MM.1S (cell line): ENCODE data around the gene HECTD3.

ENCODE experiments used
- DNase-seq: peaks from one replicate; pipeline ENCODE4 v3.0.0-alpha.2; 2015
- H2AFZ ChIP-seq: fragments of 300-600 bp; sonication (generic); 2 replicates; pipeline ENCODE4 v1.6.0; 2016; ENCODE audit warnings: antibody characterized with exemption, low read length
- H3F3A ChIP-seq: fragments of 300-600 bp; sonication (generic); 2 replicates; pipeline ENCODE4 v1.6.1; 2016; ENCODE audit warnings: mild to moderate bottlenecking, antibody characterized with exemption, low read length, moderate library complexity, mixed read lengths; ENCODE audit not compliant: insufficient read depth
- H3K27ac ChIP-seq: fragments of 300-600 bp; sonication (generic); 2 replicates; pipeline ENCODE4 v1.5.1; 2016; ENCODE audit warnings: mild to moderate bottlenecking, low read length
- H3K27me3 ChIP-seq: fragments of 300-600 bp; sonication (generic); replicated peaks from 2 replicates; pipeline ENCODE4 v1.6.0; 2016; ENCODE audit warnings: low read length; ENCODE audit not compliant: insufficient read depth
- H3K36me3 ChIP-seq: fragments of 300-600 bp; sonication (generic); replicated peaks from 2 replicates; pipeline ENCODE4 v1.6.1; 2016; ENCODE audit warnings: mild to moderate bottlenecking, low read length, mixed read lengths; ENCODE audit not compliant: insufficient read depth
- H3K4me1 ChIP-seq: fragments of 300-600 bp; sonication (generic); 2 replicates; pipeline ENCODE4 v1.6.1; 2016; ENCODE audit warnings: low read length, mixed read lengths
- H3K4me2 ChIP-seq: fragments of 300-600 bp; sonication (generic); 2 replicates; pipeline ENCODE4 v1.6.0; 2016; ENCODE audit warnings: low read depth, low read length
- H3K4me3 ChIP-seq: fragments of 300-600 bp; sonication (generic); 2 replicates; pipeline ENCODE4 v1.5.1; 2016; ENCODE audit warnings: low read length, mixed read lengths
- H3K79me2 ChIP-seq: fragments of 300-600 bp; sonication (generic); 2 replicates; pipeline ENCODE4 v1.6.1; 2016; ENCODE audit warnings: mixed run types, low read length, mixed read lengths
- H3K9ac ChIP-seq: fragments of 300-600 bp; sonication (generic); 2 replicates; pipeline ENCODE4 v1.6.1; 2016; ENCODE audit warnings: low read length, mixed read lengths
- H3K9me2 ChIP-seq: fragments of 300-600 bp; sonication (generic); replicated peaks from 2 replicates; pipeline ENCODE4 v1.6.1; 2016; ENCODE audit warnings: mild to moderate bottlenecking, low read length, mixed read lengths; ENCODE audit not compliant: insufficient read depth
- H3K9me3 ChIP-seq: fragments of 300-600 bp; sonication (generic); replicated peaks from 2 replicates; pipeline ENCODE4 v1.6.1; 2016; ENCODE audit warnings: mild to moderate bottlenecking, low read length, mixed read lengths; ENCODE audit not compliant: insufficient read depth
- H4K20me1 ChIP-seq: fragments of 300-600 bp; sonication (generic); 2 replicates; pipeline ENCODE4 v1.6.1; 2016; ENCODE audit warnings: mild to moderate bottlenecking, low read length, moderate library complexity, mixed read lengths; ENCODE audit not compliant: insufficient read depth
- EZH2 ChIP-seq: fragments of 300-600 bp; sonication (generic); optimal IDR thresholded peaks from 2 replicates; pipeline ENCODE3; 2017; ENCODE audit warnings: low read depth, mild to moderate bottlenecking, antibody characterized with exemption, low read length, mixed read lengths
- EZH2phosphoT487 ChIP-seq: fragments of 300-600 bp; sonication (generic); IDR thresholded peaks from 2 replicates; pipeline ENCODE4 v1.6.1; 2018; ENCODE audit warnings: antibody characterized with exemption, low read length
- TF ChIP-seq, protein P1 (sequence below): fragments of 300-600 bp; sonication (generic); IDR thresholded peaks from 2 replicates; pipeline ENCODE4 v1.5.1; 2016; ENCODE audit warnings: antibody characterized with exemption, low read length, mixed read lengths

Gene HECTD3

DNA sequence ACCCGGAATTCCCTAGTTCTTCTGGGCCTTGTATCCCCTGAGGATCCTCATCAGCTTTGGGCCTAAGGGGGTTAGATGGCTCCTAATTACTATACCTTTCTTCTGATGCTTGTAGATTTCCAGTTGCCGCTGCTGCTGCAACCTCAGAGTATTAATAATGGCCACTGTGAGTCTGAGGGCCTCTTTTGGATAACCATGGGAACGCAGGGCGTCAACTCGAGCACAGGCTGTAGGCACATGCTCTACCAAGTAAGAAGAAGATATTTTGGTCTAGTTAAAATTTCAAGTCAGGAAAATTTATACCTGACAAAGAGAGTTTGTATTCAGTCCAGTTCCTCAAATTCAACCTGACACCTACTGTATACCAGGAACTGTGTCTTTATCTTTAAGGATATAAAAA is 29.2 kb upstream of the HECTD3 start:
- Histone ChIP-seq H3K4me1 (no peaks in the 10 kb centered on the region), H3K9ac (no peak overlapping the region), H3K27me3 (no peaks in the 10 kb centered on the region), H3K9me3 (no peaks in the 10 kb centered on the region), H3K27ac (no peak overlapping the region), H2AFZ (no peak overlapping the region), H3K4me3 (no peak overlapping the region), H3K36me3 (no peaks in the 10 kb centered on the region), H4K20me1 (no peaks in the 10 kb centered on the region), H3K79me2 (no peaks in the 10 kb centered on the region), H3F3A (no peaks in the 10 kb centered on the region), H3K9me2 (no peaks in the 10 kb centered on the region), H3K4me2 (no peak overlapping the region)
- no peak for DNase-seq
- no peak for TF ChIP-seq EZH2phosphoT487
- TF ChIP-seq, protein P1, sequence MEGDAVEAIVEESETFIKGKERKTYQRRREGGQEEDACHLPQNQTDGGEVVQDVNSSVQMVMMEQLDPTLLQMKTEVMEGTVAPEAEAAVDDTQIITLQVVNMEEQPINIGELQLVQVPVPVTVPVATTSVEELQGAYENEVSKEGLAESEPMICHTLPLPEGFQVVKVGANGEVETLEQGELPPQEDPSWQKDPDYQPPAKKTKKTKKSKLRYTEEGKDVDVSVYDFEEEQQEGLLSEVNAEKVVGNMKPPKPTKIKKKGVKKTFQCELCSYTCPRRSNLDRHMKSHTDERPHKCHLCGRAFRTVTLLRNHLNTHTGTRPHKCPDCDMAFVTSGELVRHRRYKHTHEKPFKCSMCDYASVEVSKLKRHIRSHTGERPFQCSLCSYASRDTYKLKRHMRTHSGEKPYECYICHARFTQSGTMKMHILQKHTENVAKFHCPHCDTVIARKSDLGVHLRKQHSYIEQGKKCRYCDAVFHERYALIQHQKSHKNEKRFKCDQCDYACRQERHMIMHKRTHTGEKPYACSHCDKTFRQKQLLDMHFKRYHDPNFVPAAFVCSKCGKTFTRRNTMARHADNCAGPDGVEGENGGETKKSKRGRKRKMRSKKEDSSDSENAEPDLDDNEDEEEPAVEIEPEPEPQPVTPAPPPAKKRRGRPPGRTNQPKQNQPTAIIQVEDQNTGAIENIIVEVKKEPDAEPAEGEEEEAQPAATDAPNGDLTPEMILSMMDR = no peak
- no peak for TF ChIP-seq EZH2

DNA sequence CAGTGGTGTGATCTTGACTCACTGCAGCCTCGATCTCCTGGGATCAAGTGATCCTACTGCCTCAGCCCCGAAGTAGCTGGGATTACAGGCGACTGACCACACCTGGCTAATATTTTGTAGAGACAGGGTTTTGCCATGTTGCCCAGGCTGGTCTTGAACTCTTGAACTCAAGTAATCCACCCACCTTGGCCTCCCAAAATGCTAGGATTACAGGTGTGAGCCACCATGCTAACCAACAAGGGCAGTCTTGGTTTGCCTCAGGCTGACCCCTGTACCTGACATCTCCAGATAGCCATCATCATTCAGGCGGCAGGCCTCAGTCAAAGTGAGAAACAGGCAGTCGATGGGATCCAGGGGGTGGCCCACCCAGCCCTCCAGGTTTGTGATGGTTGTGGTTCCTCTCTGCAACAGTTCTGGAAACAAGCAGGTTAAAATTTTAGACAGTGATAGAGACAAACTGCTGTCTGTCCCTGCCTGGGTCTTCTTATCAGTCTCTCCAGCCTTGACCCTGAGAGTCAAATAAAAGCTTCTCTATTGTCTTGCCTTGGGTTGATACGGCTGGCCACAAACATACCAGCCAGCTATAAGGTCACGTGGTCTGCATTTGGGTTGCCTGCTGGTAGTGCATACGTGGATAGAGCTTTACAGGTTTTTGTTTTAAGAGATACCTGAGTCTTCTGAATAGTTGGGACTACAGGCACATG is 27.7 kb upstream of the HECTD3 start:
- Histone ChIP-seq H3K36me3 (no peaks in the 10 kb centered on the region), H3K9me3 (no peaks in the 10 kb centered on the region), H4K20me1 (no peaks in the 10 kb centered on the region), H3K4me1 (no peaks in the 10 kb centered on the region), H3K9ac (no peak overlapping the region), H2AFZ (no peak overlapping the region), H3K4me3 (no peak overlapping the region), H3K27me3 (no peaks in the 10 kb centered on the region), H3K27ac (no peak overlapping the region), H3K79me2 (no peaks in the 10 kb centered on the region), H3F3A (no peaks in the 10 kb centered on the region), H3K9me2 (no peaks in the 10 kb centered on the region), H3K4me2 (no peak overlapping the region)
- DNase-seq = no peak
- TF ChIP-seq EZH2 (no peak), EZH2phosphoT487 (no peak)
- TF ChIP-seq, protein P1 = no peak

DNA sequence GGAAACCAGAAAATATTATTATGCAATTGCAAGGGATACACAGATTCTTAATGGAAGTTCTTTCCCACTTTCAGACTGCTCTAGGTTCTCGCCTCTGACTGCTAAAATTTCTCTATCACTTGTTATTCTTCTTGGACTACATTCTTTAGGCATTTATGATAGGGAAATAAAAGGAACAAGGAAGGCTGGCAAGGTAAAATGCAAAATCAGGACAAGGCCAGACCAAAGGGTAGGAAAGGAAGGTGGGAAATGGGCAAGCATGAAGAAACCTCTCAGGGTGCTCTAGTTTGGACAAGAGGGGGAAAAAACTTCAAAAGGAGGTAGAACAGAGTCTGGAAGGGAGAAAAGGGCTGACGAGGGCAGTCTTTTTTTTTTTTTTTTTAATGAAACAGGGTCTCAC is 27.1 kb upstream of the HECTD3 start:
- no peaks in the 10 kb centered on the region for H3K36me3 ChIP-seq
- no peak overlapping the region for H3K9ac ChIP-seq
- H3K9me3 ChIP-seq = no peaks in the 10 kb centered on the region
- DNase-seq = no peak
- no peaks in the 10 kb centered on the region for H3K27me3 ChIP-seq
- TF ChIP-seq EZH2 (no peak), EZH2phosphoT487 (no peak)
- TF ChIP-seq, protein P1 = no peak
- no peaks in the 10 kb centered on the region for H3K79me2 ChIP-seq
- no peaks in the 10 kb centered on the region for H3F3A ChIP-seq
- no peaks in the 10 kb centered on the region for H3K9me2 ChIP-seq
- H3K4me3 ChIP-seq = no peak overlapping the region
- no peaks in the 10 kb centered on the region for H4K20me1 ChIP-seq
- H3K27ac ChIP-seq = no peak overlapping the region
- H3K4me2 ChIP-seq = no peak overlapping the region
- H2AFZ ChIP-seq = no peak overlapping the region
- 0 out of 2 replicates have a peak, but pooled peaks cover 4% of the 10 kb centered on the region for H3K4me1 ChIP-seq
